Measurements from ENCODE around the gene RGS1.

Gene RGS1

DNA sequence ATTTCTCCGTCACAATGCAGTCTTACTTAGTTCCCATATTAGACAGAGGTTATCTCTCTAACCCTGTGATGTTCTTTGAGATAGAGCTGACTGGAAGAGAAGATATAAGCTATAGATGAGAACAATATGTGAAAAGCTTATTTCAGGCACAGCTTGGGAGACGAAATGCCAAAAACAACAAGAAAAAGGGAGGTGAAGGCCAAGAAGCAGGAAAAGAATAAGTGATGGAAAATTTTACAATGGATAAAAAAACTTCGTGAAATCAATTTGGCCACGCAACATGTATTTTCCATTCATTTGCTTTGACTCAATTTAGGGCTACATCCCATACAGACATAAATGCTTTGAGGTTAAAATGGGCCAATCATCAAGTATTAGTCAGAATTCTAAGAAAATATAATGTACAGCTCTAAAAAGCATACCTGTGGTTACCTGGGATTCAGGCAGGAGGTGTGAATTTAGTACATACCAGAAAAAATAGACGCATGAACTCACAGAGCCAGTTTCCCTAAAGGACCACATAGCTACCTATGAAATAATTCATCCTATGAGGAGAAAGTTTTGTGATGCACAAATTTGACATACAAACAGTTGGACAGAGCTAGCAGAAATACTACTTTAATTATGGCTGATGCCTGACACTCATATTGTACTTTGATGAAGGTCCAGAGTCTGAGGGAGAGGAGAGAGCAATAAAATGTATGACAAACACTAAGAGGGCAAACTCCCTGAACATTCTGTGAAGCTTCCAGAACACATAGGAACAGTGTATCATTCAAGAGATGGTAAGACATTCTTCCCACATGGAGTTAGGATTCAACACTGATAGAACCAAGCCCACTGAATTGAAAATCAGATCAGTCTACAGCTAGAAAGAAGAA is 12.1 kb downstream of the RGS1 start:
- TF ChIP-seq, protein P1, sequence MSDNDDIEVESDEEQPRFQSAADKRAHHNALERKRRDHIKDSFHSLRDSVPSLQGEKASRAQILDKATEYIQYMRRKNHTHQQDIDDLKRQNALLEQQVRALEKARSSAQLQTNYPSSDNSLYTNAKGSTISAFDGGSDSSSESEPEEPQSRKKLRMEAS (IDR thresholded peaks at IDR 0.05) = no peak
- TF ChIP-seq TEAD4 (IDR thresholded peaks at IDR 0.05) (no peak), CEBPB (IDR thresholded peaks at IDR 0.05) (no peak), CREB1 (IDR thresholded peaks at IDR 0.05; ENCODE audit: low read depth) (no peak), FOXM1 (IDR thresholded peaks at IDR 0.05; ENCODE audit: borderline replicate concordance, low read depth) (no peak), YY1 (IDR thresholded peaks at IDR 0.05; ENCODE audit: low read depth) (no peak), EP300 (IDR thresholded peaks at IDR 0.05; ENCODE audit: borderline replicate concordance) (no peak), ZBTB7A (IDR thresholded peaks at IDR 0.05; ENCODE audit: low read depth) (no peak), EGR1 (IDR thresholded peaks at IDR 0.05) (no peak), RAD21 (IDR thresholded peaks at IDR 0.05; ENCODE audit: low read depth) (no peak), TAF1 (IDR thresholded peaks at IDR 0.05; ENCODE audit: low read depth) (no peak), TCF12 (IDR thresholded peaks at IDR 0.05; ENCODE audit: low read depth) (no peak), NFIC (IDR thresholded peaks at IDR 0.05) (no peak)
- TF ChIP-seq, protein P2, sequence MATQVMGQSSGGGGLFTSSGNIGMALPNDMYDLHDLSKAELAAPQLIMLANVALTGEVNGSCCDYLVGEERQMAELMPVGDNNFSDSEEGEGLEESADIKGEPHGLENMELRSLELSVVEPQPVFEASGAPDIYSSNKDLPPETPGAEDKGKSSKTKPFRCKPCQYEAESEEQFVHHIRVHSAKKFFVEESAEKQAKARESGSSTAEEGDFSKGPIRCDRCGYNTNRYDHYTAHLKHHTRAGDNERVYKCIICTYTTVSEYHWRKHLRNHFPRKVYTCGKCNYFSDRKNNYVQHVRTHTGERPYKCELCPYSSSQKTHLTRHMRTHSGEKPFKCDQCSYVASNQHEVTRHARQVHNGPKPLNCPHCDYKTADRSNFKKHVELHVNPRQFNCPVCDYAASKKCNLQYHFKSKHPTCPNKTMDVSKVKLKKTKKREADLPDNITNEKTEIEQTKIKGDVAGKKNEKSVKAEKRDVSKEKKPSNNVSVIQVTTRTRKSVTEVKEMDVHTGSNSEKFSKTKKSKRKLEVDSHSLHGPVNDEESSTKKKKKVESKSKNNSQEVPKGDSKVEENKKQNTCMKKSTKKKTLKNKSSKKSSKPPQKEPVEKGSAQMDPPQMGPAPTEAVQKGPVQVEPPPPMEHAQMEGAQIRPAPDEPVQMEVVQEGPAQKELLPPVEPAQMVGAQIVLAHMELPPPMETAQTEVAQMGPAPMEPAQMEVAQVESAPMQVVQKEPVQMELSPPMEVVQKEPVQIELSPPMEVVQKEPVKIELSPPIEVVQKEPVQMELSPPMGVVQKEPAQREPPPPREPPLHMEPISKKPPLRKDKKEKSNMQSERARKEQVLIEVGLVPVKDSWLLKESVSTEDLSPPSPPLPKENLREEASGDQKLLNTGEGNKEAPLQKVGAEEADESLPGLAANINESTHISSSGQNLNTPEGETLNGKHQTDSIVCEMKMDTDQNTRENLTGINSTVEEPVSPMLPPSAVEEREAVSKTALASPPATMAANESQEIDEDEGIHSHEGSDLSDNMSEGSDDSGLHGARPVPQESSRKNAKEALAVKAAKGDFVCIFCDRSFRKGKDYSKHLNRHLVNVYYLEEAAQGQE (IDR thresholded peaks at IDR 0.05; ENCODE audit: low read depth) = no peak
- TF ChIP-seq, protein P3, sequence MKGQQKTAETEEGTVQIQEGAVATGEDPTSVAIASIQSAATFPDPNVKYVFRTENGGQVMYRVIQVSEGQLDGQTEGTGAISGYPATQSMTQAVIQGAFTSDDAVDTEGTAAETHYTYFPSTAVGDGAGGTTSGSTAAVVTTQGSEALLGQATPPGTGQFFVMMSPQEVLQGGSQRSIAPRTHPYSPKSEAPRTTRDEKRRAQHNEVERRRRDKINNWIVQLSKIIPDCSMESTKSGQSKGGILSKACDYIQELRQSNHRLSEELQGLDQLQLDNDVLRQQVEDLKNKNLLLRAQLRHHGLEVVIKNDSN (IDR thresholded peaks at IDR 0.05) = no peak

DNA sequence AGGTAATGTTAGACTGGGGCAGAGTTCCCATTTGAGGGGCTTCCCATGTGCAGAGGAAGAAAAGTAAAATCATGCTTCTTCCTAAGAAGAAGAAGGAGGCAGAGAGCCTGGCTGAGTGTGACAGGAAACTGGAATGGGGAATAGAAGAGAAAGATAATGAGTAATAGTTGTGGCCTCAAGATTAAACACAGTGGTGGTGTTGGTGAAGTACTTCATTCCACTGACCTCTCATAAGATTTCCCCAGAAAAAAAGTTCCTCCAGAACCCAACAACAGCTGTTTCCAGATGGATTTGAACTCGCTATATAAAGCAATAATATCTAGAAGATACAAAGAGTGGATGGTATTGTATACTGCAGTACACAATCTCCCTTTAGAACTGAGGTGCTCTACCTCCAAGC is 13.0 kb downstream of the RGS1 start:
- TF ChIP-seq, protein P2 (IDR thresholded peaks at IDR 0.05; ENCODE audit: low read depth) = no peak
- TF ChIP-seq RAD21 (IDR thresholded peaks at IDR 0.05; ENCODE audit: low read depth) = no peak

DNA sequence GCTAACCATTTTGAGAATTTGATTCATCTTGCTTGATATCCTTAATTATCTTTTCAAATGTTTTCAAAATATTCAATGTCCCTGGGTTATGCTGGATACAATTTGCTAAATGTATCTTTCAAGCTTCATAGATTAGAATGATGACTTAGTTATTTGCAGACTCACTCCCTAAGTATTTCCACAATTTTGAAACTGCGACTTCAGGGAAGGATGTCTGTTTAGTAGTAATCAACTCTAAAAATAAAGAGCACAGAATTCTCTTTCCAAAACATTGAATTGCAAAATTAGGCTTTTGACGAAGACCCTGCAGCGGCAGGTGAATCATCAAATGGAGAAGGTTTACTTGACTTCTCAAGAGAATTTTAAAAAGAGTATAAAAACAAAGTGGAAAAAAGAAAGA is 14.2 kb downstream of the RGS1 start:
- TF ChIP-seq EGR1 (IDR thresholded peaks at IDR 0.05) = no peak
- TF ChIP-seq, protein P3 (IDR thresholded peaks at IDR 0.05) = no peak
- TF ChIP-seq NFIC (IDR thresholded peaks at IDR 0.05) = no peak
- no peak for TF ChIP-seq TAF1 (IDR thresholded peaks at IDR 0.05; ENCODE audit: low read depth)
- no peak for TF ChIP-seq CREB1 (IDR thresholded peaks at IDR 0.05; ENCODE audit: low read depth)
- TF ChIP-seq, protein P2 (IDR thresholded peaks at IDR 0.05; ENCODE audit: low read depth) = no peak
- no peak for TF ChIP-seq RAD21 (IDR thresholded peaks at IDR 0.05; ENCODE audit: low read depth)
- no peak for TF ChIP-seq YY1 (IDR thresholded peaks at IDR 0.05; ENCODE audit: low read depth)

DNA sequence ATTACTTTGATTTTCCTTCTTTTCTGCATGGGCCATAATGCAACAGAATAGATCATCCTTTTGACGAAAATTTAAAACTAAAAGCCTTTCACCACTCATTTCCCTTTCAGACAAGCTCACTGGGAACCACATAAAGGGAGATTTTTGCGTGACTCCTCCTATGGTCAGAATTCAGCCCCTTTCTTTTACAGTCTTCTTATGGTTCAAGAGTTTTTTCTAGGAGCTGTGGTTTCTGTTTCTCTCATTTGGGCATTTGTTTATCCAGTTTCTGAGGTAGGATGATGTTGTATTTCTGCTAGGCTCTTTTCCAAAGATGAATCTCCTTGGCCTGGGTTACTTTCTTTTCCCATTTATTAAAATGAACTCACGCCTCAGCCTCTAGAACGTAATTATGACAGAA is 16.9 kb downstream of the RGS1 start:
- TF ChIP-seq NFIC (IDR thresholded peaks at IDR 0.05) (no peak), RAD21 (IDR thresholded peaks at IDR 0.05; ENCODE audit: low read depth) (no peak), TAF1 (IDR thresholded peaks at IDR 0.05; ENCODE audit: low read depth) (no peak), CEBPB (IDR thresholded peaks at IDR 0.05) (no peak), YY1 (IDR thresholded peaks at IDR 0.05; ENCODE audit: low read depth) (no peak), EGR1 (IDR thresholded peaks at IDR 0.05) (no peak), CREB1 (IDR thresholded peaks at IDR 0.05; ENCODE audit: low read depth) (no peak), EP300 (IDR thresholded peaks at IDR 0.05; ENCODE audit: borderline replicate concordance) (no peak), FOXM1 (IDR thresholded peaks at IDR 0.05; ENCODE audit: borderline replicate concordance, low read depth) (no peak), TCF12 (IDR thresholded peaks at IDR 0.05; ENCODE audit: low read depth) (no peak), TEAD4 (IDR thresholded peaks at IDR 0.05) (no peak), ZBTB7A (IDR thresholded peaks at IDR 0.05; ENCODE audit: low read depth) (no peak)
- TF ChIP-seq, protein P3 (IDR thresholded peaks at IDR 0.05) = no peak
- TF ChIP-seq, protein P1 (IDR thresholded peaks at IDR 0.05) = no peak
- TF ChIP-seq, protein P2 (IDR thresholded peaks at IDR 0.05; ENCODE audit: low read depth) = no peak
